Stomach smooth muscle (tissue), 2 donors: ENCODE data around the gene RAB3C.

Experiments
- H3K27ac ChIP-seq: one replicate; pipeline ENCODE4 v1.7.0; 2013; ENCODE audit warnings: mild to moderate bottlenecking, low read length, inconsistent platforms
- H3K27me3 ChIP-seq, 2 donors: one replicate each; pipeline ENCODE4 v1.7.0; 2013; ENCODE audit warnings: low read length in 2 of 2; ENCODE audit not compliant: insufficient read depth in 2 of 2, control insufficient read depth in 1 of 2
- H3K36me3 ChIP-seq, 2 donors: one replicate each; pipeline ENCODE4 v1.7.0; 2013; ENCODE audit warnings: low read length in 2 of 2; ENCODE audit not compliant: control insufficient read depth in 2 of 2, insufficient read depth in 2 of 2
- H3K4me1 ChIP-seq: one replicate; pipeline ENCODE4 v1.7.0; 2013; ENCODE audit warnings: low read length; ENCODE audit not compliant: control insufficient read depth, insufficient read depth
- H3K4me3 ChIP-seq, 2 donors: one replicate each; pipeline ENCODE4 v1.7.0; 2013; ENCODE audit warnings: low read length in 2 of 2
- H3K9ac ChIP-seq, 2 donors: one replicate each; pipeline ENCODE4 v1.7.0; 2013; ENCODE audit warnings: low read length in 2 of 2, mild to moderate bottlenecking in 1 of 2
- H3K9me3 ChIP-seq, 2 donors: one replicate each; pipeline ENCODE4 v1.7.0; 2013; ENCODE audit warnings: low read length in 2 of 2; ENCODE audit not compliant: control insufficient read depth in 2 of 2
- donor health status: healthy.
- donor health status: Pancreatic carcinoma.

The RAB3C gene

DNA sequence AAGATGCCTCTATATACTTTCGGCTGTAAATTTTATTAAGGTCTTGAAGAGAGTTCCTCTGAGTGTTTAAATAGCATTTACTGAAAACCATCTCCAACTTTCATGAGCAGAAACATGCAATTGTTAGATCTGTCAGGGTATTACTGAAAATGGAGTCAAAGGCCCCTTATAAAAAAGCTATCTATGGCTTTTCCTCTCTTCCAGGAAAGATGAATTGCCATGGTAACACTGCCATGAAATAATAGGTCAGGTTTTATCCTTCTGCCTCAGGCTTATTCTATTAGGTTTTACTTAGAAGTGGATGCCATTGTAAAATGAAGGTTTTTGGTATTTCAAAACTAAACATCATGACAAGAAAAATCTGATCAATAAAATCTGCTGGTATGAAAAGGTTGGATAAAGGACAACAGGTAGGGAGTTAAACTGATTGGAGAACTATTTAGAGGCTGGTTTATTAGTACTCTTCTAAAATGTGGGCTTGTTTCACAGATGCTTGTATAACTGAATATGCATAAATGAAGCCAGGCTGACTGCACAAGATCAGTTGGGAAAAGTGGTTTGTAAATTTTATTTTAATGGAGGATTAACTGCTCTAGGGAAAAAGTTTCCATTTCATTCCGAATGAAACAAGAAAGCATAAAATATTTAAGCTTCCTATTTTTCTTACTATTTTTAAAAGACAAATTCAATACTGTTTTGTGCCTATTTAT lies 135.5 kb downstream of the RAB3C start:
- Histone ChIP-seq H3K27ac (no peak overlapping the region), H3K9me3 (no peaks in the 10 kb centered on the region), H3K36me3 (no peaks in the 10 kb centered on the region), H3K4me3 (no peak overlapping the region), H3K9ac (no peak overlapping the region), H3K4me1 (no peaks in the 10 kb centered on the region), H3K27me3 (no peaks in the 10 kb centered on the region)

DNA sequence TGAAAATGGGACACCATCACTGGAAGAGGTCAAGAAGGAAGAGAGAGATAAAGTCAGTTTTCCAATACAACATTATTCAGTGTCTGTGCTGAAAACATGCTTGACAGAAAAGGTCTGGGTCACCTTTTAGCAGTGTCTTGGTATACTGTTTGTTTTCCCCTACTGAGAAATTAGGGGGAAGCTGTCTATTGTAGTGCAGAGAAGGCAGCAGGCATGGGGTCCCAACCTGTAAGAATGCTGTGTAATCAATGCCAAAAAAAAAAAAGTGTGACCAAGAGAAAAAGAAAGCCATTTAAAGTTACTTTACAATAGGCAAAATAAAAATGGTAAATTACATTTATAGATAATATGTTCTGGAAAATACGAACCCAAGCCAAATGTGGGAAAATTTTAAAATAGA lies 139.3 kb downstream of the RAB3C start:
- H3K9ac ChIP-seq, result no peak overlapping the region
- H3K9me3 ChIP-seq, result no peaks in the 10 kb centered on the region
- no peak overlapping the region for H3K4me3 ChIP-seq
- no peaks in the 10 kb centered on the region for H3K27me3 ChIP-seq
- H3K36me3 ChIP-seq, result no peaks in the 10 kb centered on the region
- H3K4me1 ChIP-seq, result no peaks in the 10 kb centered on the region
- H3K27ac ChIP-seq, result no peak overlapping the region

DNA sequence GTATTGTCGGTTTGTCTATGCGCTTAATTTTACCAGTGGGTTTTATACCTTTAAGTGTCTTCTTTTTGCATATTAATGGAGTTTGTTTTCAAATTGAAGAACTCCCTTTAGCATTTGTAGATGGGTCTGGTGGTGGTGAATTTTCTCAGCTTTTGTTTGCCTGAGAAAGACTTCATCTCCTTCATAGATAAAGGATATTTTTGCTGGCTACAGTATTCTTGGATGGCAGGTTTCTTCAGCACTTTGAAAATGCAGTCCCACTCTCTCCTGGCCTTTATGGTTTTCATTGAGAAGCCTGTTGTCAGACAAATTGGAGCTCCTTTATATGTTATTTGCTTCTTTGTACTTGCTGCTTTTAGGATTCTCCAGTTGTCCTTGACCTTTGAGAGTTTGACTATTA lies 142.1 kb downstream of the RAB3C start:
- Histone ChIP-seq H3K27me3 (no peaks in the 10 kb centered on the region), H3K4me1 (no peaks in the 10 kb centered on the region), H3K27ac (no peak overlapping the region), H3K4me3 (no peak overlapping the region), H3K9ac (no peak overlapping the region), H3K9me3 (no peaks in the 10 kb centered on the region), H3K36me3 (no peaks in the 10 kb centered on the region)

DNA sequence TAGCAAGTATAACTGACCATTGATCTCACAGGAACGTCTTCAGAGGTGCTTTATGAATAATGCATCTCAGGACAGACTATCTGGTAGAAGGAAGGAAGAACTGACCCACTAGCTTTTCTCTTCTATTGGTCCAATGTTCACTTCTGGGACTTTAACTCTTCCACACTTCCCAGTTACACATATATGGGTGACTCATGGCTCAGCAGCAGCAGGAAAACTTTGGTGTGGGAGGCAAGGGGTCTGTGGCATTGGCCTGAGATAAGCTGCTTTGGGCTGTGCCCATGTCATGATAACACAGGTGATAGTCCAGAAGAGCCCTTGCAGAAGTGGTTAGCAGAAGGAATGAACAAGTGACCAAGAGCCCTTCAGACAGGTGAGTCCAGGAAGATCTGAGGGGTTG lies 148.8 kb downstream of the RAB3C start:
- no peak overlapping the region for H3K27ac ChIP-seq

DNA sequence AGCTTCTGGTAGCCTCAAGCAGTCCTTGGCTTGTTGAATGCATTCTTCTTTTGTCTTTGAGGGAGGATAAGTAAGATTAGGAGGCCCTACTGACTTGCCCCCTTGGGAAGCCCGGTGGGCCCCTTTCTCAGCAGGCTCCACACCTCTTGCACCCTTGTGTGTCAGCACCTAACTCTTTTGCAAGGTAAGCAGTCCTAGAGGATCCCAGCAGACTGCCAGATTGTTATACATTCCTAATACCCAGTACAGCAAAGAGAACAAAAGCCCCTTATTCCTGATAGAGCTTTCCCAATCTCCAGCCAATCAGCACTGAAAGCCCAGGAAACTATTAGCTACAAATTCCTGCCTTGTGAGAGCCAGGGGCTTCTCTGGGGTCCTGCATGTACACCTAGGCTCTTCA lies 152.8 kb downstream of the RAB3C start:
- H3K27me3 ChIP-seq, result no peaks in the 10 kb centered on the region
- H3K27ac ChIP-seq, result no peak overlapping the region
- no peak overlapping the region for H3K4me3 ChIP-seq
- H3K9ac ChIP-seq, result no peak overlapping the region
- no peaks in the 10 kb centered on the region for H3K9me3 ChIP-seq
- no peaks in the 10 kb centered on the region for H3K36me3 ChIP-seq
- H3K4me1 ChIP-seq, result no peaks in the 10 kb centered on the region

More for the DNA sequence above, 148.8 kb downstream of the RAB3C start:
- Histone ChIP-seq H3K27me3 (no peaks in the 10 kb centered on the region), H3K36me3 (no peaks in the 10 kb centered on the region), H3K9ac (no peak overlapping the region), H3K9me3 (no peaks in the 10 kb centered on the region), H3K4me1 (no peaks in the 10 kb centered on the region), H3K4me3 (no peak overlapping the region)

DNA sequence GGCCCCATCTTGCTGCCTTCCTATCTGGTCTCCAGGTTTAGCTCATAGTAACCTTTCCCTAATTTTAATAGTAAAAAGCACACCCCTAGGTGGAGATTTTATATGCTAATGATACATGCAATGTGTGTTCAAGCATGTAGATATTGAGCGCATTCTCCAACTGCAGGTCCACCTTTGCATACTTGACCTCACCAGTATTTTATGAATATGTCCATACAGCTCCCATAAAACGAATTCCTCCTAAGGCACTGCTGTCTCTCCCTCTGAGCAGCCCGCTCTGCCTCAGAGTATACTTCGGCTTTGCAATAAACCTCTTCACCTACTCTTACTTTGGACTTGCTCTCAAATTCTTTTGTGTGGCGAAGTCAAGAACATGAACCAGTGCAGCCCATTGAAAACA lies 153.3 kb downstream of the RAB3C start:
- Histone ChIP-seq H3K4me1 (no peaks in the 10 kb centered on the region), H3K4me3 (no peak overlapping the region), H3K36me3 (no peaks in the 10 kb centered on the region), H3K27ac (no peak overlapping the region), H3K9me3 (no peaks in the 10 kb centered on the region), H3K9ac (no peak overlapping the region), H3K27me3 (no peaks in the 10 kb centered on the region)

DNA sequence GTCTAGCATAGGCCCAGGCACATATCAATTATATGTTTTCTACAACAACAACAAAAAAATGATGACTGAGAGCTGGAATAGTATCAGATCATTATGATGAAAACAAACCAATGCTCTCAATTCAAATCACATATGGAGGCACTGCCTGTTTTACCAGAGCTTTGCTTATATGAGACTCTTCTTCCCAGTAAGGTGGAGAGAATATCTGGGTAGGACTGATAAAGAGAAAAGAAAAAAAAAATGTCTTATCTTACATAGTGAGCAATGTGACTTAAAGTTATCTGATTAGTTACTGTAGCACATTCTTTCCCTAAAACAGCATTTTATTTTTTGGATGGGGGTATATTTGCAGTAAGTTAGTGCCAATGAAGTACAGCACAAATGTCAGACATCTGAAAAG lies 154.8 kb downstream of the RAB3C start:
- H3K27ac ChIP-seq, result no peak overlapping the region

DNA sequence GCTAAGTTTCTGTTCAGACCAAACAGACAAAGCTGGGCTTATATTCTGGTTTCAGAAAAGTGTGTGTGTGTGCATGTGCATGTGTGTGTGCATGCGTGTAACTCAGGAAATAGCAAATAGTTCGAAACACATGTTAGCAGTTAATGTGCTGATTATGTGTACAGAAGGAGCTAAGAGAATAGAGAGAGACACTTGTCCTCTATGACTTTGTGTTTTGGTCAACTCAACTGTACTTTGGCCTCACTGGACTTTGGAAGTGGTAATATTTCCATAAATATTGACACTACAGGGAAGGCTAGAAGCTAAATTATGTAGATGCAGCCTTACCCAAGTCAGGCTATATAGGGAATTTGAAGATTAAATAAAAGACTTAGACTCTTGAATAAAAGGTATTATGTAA lies 155.5 kb downstream of the RAB3C start:
- Histone ChIP-seq H3K27me3 (no peaks in the 10 kb centered on the region), H3K9me3 (no peaks in the 10 kb centered on the region), H3K4me3 (no peak overlapping the region), H3K9ac (no peak overlapping the region), H3K4me1 (no peaks in the 10 kb centered on the region), H3K36me3 (no peaks in the 10 kb centered on the region), H3K27ac (no peak overlapping the region)

More for the DNA sequence above, 154.8 kb downstream of the RAB3C start:
- Histone ChIP-seq H3K36me3 (no peaks in the 10 kb centered on the region), H3K4me1 (no peaks in the 10 kb centered on the region), H3K27me3 (no peaks in the 10 kb centered on the region), H3K4me3 (no peak overlapping the region), H3K9ac (no peak overlapping the region), H3K9me3 (no peaks in the 10 kb centered on the region)

DNA sequence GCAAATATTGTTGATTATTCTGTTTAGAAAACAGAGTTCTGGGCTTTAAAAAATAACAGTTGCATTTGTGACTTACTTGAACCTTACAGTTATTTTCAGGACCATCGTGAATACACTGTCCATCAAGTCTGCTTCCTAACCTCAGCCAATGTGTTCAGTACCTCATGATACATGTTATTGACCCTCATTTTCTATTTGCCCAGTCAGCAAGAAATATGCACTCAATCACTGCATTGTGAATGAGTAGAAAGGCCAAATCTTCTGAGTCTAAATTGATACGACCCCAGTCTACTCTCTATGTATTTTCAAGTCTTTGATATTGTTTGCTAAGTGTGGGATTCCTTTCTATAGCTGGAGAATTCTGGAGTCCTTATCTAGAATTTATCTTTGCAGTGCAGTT lies 156.2 kb downstream of the RAB3C start:
- Histone ChIP-seq H3K27ac (no peak overlapping the region), H3K9ac (no peak overlapping the region), H3K9me3 (no peaks in the 10 kb centered on the region), H3K4me1 (no peaks in the 10 kb centered on the region), H3K4me3 (no peak overlapping the region), H3K27me3 (no peaks in the 10 kb centered on the region), H3K36me3 (no peaks in the 10 kb centered on the region)

DNA sequence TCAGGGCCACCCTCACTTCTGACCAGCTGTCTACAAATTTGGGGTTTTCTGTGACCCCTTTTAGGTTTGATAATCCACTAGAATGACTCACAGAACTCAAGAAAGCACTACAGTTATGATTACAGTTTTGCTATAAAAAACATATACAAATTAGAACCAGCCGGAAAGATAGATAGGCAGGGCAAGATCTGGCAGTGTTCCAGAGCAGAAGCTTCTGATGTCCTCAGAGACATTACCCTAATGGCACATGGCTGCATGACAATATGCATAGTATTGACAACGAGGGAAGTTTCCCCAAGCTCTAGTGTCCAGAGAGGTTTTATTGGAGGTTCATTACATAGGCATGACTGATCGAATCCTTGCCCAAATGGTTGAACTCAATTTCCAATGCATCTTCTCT lies 158.1 kb downstream of the RAB3C start:
- Histone ChIP-seq H3K36me3 (no peaks in the 10 kb centered on the region), H3K4me1 (no peaks in the 10 kb centered on the region), H3K9ac (no peak overlapping the region)

DNA sequence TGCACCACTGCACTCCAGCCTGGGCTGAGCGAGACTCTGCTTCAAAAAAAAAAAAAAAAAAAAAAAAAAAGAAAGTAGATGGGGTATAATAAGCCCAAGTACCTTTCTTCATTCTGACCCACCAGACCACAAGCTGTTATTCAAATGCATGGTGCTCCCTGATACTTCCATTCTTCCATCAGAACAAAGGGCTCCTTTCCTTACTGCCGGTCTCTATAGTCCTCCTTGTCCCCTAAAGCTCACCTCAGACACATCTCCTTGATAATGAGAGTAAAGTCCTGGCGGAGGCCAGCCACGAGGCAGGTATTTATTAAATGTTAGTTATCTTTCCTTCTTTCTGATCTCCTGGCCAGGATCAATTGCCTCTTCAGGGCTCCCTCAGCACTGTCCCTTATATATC lies 162.5 kb downstream of the RAB3C start:
- H3K4me1 ChIP-seq, result no peaks in the 10 kb centered on the region
- H3K4me3 ChIP-seq, result no peak overlapping the region
- no peaks in the 10 kb centered on the region for H3K36me3 ChIP-seq
- H3K27ac ChIP-seq, result no peak overlapping the region
- no peaks in the 10 kb centered on the region for H3K27me3 ChIP-seq
- no peaks in the 10 kb centered on the region for H3K9me3 ChIP-seq
- H3K9ac ChIP-seq, result no peak overlapping the region

More for the DNA sequence above, 158.1 kb downstream of the RAB3C start:
- H3K27me3 ChIP-seq, result no peaks in the 10 kb centered on the region
- no peak overlapping the region for H3K4me3 ChIP-seq
- H3K27ac ChIP-seq, result no peak overlapping the region
- no peaks in the 10 kb centered on the region for H3K9me3 ChIP-seq
